Activated CD4-positive, alpha-beta T cell treated with anti-CD3 and anti-CD28 coated beads, Interleukin-2, amount 50 U/mL, for 16 hours (primary cell): Measurements from ENCODE around the gene ARHGAP33.
A peak's percentile ranks its signal among the peaks of the same experiment; 100 is the strongest.
"Not testable (repeated sequence)": the region's sequence is repeated elsewhere in the genome, so short reads cannot be mapped to it uniquely, and the experiment has no call there.

Source experiments
- DNase-seq: peaks from one replicate; pipeline ENCODE4 v3.0.0-alpha.2; 2020

Gene ARHGAP33

DNA sequence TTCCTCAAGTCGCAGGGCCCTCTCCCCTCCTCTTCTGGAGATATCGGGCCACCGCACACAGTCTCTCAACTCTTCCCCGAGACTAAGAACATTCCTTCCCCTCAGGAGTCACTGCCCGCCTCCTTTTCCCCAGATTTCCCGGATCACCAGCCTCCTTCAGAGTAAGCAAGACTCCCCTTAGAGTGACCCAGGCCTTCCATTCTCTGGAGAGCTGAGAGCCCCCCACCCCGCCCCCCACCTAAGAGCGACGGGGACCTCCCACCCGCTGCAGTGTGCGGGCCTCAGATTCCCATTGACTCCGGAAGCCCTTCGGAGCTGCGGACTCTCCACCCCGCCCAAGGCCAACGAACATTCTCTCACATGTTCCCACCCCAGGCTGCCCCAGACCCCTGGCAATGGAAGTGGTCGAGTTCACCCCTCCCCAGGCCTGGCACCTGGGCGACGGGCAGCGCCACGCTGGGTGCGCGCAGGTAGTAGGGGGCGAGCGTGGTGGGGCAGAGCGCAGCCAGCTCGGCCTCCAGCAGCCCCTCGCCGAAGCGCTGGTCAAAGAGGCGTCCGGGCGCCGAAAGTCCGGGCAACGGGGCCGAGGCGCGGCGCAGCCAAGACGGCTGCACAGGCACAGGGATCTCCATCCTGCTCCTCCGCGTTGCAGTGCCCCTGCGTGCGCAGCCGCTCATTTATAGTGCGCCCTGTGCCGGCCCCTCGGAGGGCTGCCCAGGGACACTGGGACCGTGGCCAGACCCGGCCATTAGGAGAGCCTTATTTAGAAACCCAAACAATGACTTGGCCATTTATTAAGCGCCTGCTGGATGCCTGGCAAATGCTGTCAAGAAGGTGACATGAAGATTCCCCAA lies 18.8 kb upstream of the ARHGAP33 start, which contains the start of gene HSPB6:
Gene HSPB6, minus strand, starts transcription at position 653 of the 854 bp plus-strand sequence. Its CDS starts 21 bp downstream, at position 632.
- DNase-seq = no peak

DNA sequence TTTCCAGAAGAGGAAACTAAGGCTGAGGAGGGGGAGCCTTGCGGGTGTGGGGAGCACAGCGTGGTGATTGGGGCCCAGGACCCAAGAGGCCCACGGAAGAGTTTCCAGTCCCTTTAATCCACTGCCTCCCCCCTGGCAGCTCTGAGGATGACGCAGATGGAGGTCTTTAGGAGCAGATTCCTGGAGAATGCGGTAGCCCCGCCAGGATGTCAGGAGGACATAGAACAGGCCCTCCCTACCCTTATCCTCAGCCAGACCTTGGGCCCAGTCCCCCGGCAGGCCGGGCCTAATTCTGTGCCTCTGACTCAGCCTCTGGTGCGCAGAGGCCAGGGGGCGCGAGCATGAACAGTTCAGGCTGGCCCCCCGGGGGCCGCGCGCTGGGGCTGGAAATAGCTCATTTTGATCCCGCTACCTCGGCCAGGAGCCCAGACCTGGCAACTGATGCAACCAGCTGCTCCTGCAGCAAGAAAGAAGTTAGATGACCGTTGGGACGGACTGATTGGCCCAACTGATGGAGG lies 18.1 kb upstream of the ARHGAP33 start:
- peak; percentile 30 for DNase-seq

DNA sequence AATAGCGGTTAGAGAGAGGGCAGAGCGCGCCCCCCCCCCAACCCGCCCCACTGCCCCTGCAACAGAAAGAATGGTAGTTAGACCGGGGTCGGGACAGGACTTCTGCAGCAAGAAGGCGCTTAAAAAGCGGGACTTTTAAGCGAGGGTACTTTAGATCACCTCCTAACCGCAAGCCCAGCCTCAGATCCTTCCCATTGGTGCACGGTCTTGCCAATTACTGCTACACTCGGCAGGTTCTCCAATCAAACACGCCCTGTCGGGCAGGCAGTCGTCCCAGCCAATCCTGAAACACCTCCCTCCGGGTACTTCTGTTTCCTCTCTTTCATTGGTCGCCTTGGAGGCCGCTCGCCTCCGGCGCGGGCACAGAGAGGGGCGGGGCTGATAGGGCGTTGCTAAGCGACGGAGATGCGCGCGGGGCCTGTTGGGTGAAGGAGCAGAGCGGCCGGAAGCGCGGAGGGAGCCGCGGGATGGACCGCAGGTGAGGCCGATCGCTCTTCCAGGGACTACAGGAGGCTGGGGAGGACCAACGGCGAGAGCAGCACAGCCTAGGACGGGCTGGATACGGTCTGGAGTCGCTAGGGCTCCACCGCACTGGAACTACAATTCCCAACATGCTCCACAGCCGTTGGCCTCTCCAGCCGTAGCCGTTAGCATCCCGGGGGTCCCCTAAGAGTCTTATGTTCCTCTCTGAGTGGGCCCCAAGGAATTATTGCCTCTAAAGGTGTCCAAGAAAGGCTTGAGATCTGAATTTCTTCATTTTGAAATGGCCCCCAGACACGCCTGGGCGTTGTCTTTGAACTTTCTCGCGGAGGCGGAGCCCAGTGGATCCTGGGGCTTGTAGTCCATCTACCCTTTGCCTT lies 17.4 kb upstream of the ARHGAP33 start, which contains the start of gene PROSER3:
Gene PROSER3, plus strand, starts transcription at position 428 of the 860 bp plus-strand sequence. Its CDS starts 40 bp downstream, at position 468.
- peak; percentile 100 for DNase-seq

DNA sequence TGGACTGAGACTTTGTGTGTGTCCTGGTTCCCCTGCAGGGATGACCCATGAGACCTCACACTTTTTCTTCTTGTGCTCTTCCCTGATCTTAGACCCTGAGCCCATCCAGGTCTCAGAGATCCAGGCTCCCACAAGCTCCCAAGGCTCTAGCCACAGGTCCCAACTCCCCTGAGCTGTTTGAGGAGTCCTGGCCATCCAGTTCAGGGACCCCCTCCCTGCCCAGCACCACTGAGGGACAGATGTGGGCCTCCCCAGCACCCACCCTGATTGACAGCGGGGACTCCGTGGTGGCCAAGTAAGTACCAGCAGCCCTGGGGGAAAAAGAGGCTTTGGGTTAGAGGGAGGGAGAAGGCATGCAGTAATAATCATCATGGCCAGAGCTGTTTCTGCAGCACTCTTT lies 15.7 kb upstream of the ARHGAP33 start:
- no peak for DNase-seq

DNA sequence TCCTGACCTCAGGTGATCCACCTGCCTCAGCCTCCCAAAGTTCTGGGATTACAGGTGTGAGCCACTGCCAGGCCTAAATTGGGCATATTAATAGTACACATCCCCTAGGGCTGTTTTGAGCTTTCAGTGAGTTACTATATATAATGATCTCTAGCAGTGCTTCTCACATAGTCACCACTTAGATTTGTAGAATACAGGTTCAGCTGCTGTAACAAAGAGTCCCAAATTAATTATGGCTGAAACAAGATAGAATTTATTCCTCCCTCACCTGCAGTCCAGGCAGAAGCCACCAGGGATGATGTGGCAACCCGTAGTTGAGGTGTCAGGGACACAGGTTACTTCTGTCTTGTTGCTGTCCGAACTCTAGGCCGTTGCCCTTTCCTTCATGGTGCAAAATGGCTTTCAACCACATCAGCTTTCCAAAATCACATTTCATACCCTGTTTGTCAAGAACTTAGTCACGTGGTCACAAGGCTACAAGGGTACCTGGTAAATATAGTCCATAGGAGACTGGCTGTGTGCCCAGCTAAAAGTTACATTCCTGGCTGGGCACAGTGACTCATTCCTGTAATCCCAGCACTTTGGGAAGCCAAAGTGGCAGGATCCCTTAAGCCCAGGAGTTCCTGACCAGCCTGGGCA lies 14.5 kb upstream of the ARHGAP33 start:
- DNase-seq = no peak

DNA sequence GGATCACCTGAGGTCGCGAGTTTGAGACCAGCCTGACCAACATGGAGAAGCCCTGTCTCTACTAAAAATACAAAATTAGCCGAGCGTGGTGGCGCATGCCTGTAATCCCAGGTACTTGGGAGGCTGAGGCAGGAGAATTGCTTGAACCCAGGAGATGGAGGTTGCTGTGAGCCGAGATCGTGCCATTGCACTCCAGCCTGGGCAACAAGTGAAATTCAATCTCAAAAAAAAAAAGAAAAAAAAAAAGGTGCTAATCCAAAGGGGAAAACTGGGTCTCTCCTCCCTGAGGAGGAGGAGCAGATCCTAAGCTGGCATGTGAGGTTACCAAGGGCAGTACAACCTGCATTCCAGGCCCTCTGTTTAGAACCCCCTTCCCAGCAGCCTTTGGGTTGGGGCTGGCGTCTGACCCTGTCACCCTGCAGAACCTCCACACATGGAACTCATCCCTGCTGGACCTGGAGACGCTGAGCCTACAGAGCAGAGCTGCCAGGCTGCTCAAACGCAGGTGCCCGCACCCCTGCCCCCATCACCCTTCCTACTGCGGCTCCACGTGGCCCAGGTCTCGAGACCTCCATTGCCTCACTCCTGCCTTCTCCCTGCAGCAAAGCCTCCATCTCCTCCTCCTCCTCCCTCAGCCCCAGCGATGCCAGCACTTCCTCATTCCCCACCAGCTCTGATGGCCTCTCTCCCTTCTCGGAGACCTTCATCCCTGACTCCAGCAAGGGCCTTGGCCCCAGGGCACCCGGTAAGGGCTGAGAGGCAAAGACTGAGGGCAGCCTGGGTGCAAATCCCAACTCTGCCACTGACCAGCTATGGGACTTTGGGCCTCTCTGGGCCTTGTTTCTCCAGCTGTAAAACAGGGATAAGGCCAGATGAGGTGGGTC lies 10.7 kb upstream of the ARHGAP33 start:
- no peak for DNase-seq

DNA sequence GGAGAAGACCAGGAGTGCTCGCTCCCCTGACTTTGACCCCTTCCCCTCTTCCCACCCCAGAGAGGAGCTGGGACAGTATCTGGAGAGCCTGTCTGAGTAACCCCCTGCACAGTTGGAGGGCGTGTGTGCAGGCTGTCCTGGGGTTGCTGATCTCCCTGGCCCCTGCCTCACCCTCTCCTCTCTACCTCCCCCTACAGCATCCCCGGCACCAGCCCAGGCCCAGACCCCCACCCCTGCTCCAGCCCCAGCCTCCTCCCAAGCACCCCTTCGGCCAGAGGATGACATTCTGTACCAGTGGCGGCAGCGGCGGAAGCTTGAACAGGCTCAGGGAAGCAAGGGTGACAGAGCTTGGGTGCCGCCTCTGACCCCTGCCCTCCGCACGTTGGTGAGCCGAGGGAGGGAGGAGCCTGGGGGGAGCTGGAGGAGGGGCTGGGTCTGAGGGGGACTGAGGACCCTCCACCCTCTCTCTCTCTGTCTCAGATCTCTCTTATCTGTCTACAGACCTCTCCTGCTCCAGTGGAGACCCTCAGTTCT lies 8.7 kb upstream of the ARHGAP33 start:
- DNase-seq = no peak

DNA sequence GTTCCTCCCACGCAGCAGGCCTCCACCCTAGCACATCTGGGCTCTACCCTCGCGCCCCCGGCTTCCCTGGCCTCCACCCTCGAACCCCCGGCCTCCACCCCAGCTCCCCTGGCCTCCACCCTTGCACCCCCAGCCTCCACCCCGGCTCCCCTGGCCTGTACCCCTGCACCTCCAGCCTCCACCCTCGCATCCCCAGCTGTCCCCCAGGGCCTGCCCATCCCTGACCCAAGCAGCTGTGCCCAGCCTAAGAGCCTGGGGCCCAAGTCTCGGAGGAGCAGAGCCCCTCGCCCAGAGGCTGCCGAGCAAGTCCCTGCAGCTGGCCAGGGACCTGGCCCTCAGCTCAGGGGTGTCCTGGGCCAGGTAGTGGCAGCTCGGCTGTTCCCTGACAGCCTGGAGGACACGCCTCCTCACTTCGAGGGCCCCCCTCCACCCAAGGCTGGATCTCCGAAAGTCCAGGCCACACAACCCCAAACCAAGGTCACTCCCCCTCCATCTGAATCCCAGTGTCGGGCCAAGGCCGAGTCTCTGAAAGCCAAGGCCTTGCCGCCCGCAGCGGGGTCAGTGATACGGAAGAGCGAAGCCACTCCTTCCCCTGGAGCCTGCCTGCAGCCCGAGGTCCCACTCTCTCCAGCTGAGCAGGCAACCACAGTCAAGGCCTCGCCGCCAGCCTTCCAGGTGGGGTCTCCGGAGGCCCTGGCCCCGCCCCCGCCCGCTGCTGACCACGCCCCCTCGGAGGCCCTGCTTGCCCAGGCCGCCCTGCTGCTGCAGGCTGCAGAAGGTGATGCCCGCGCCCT lies 7.9 kb upstream of the ARHGAP33 start:
- no peak for DNase-seq

DNA sequence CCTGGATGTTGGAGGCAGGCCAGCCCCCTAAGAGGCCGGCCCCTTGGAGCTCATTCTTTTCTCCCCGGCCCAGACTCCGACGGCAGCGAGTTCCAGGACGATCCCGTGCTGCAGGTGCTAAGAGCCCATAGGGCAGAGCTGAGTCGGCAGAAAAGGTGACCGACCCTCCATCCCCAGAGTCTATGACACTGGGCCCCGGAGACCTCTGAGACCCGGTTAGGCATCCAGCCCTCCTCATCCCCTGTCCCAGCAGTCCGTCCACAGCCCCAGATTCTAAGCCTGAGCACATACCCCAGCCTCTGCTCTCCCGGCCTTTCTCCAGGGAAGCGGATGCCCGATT lies 7.3 kb upstream of the ARHGAP33 start:
- DNase-seq = no peak

DNA sequence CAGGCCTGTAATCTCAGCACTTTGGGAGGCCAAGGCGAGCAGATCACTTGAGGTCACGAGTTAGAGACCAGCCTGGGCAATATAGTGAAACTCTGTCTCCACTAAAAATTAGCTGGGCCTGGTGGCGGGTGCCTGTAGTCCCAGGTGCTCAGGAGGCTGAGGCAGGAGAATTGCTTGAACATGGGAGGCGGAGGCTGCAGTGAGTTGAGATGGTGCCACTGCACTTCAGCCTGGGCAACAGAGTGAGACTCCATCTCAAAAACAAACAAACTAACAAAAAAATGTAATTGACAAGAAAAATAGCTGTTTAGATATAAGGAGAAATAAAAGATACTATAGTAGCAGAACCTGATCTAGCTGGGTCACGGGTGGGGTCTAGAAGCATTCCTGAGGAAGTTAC lies 3.0 kb upstream of the ARHGAP33 start:
- DNase-seq = not testable (repeated sequence)

DNA sequence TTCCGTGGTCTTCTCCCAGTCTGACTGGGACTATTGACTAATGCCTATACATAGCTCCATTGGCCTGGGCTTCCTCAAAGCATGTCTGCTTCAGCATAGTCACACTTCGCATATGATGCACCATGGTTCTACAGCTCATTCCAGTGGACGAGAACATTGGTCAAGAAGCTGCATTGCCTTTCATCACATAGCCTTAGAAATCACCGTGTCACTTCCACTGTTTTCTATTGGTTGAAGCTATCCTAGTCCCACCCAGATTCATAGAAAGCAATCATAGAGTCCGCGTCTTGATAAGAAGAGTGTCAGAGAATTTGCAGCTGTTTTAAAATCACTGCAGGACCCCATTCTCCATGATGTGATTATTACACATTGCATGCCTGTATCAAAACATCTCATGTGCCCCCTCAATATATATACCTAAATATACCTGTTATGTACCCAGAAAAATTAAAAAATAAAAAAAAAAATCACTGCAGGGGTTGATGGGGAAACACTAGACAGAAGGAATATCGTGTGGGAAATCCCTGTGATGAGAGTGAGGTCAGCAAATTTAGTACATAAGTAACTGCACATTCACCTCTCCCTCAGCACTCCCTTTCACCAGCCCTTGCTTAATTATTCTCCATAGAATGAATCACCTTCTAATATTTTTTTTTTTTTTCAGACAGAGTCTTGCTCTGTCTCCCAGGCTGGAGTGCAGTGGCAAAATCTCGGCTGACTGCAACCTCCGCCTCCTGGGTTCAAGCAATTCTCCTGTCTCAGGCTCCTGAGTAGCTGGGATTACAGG lies 2.2 kb upstream of the ARHGAP33 start:
- DNase-seq = no peak

DNA sequence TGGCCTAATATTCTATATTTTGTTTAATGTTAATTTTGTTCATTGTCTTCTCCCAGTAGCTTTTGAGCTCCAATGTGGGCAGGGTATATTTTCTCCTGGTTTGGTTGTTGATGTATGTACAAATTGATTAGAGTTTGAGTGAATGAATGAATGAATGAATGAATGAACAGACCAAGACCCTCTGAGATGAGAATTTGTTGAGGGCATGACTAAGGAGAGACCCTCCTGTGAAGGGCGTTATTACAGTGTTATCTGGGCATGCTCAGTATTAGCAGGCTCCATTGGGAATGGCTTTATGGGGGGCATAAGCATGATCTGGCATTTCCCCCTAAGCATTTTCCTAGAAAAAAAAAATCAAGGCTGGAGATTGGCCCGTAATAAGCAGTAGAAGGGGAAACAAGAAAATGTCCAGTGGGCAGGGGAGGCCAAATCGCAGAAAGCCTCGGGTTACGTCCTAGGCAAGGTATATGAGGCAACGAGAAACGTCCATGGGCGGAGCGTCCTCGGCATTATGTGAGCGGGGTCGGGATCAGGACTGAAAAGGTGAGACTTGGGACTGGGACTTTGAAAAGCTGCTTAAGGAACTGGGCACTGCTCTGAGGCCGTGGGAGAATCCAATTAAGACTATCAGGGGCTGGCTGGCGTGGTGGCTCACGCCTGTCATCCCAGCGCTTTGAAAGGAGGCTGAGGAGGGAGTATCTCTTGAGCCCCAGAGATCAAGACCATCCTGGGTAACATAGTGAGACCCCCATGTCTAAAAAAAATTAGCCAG lies 904 bp upstream of the ARHGAP33 start:
- DNase-seq = no peak

DNA sequence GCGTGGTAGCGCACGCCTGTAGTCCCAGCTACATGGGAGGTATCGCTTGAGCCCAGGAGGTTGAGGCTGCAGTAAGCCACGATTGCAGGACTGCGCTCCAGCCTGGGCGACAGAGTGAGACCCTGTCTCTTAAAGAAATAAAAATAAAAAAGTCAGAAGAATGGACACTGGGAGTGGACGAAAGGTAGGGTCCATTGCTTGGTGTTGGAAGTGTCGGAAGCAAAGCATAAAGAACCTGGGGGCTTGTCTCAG lies 392 bp upstream of the ARHGAP33 start:
- DNase-seq = no peak

DNA sequence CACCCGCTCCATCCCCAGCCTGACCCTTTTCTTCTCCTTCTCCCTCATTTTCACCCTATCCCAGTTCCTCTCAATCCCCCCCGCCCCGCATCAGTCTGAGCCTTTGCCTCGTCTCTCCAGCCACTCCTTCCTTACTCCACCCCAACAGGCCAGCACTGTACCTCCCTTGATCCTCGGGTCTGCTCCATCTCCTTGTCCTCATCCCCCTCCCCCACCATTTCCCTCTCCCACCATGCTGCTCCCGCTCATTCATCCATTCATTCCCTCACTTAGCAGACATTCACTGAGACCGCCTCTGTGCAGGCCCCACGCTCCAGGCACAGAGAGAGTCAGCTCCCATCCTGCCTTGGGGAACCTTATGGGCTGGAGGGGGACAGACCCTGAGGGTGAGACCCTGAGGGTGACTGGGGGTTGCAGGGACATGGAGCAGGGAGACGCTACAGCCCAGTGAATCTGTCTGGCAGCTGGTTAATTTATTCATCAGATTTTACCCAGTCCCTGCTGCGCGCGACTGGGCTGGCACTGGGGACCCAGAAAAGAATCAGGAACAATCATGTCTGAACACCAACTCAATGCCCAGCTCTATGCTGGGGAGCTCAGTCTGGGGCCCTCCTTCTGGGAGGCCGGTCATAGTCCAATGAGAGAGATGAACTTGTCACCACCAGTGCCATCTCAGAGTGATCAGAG lies 881 bp downstream of the ARHGAP33 start:
- no peak for DNase-seq

DNA sequence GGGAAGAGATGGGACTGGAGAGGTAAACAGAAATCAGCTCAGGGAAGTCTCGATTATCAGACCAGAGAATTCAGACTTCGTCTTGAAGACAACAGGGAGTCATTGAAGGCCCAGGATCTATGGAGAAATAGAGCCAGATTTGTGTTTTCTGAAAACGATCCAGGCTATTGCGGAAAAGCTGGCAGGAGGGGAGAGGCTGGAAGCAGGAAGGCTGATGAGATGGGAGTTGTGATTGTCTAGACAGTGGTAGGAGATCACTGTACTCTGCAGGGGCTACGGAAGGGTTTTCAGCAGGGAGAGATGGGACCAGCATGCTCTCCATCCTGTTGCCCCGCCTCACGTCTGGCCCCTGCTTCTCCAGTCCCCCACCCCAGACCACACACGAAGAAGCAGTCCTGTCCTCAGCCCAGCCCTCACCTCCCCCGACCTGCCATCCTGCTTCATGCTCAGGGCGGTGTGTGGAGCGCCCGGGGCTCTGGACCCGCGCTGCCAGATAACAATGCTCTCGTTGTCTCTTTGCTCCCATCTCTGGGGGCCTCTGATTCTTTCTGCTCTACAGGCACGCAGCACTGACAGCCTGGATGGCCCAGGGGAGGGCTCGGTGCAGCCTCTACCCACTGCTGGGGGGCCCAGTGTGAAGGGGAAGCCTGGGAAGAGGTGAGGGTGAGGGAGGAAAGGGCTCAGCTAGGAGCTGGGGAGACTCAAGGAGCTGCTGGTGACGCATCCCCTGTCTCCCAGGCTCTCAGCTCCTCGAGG lies 1.9 kb downstream of the ARHGAP33 start:
- no peak for DNase-seq

DNA sequence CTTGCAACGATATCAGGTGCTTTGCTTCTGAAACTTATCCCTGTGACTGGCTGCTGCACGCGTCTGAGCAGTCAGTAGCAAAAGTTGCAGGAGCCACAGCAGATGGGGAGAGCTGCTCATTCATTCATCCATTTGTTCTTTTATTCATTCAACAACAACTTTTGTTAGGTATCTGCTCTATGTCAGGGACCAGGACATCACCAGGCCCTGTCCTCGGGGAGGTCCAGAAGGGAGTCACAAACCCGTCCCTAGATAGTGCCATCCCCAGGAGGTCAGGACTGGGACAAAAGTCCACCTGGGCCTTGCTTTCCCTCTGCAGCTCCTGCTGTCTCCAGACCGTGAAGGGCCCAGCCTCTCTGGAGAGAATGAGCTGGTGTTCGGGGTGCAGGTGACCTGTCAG lies 2.6 kb downstream of the ARHGAP33 start:
- DNase-seq = no peak

DNA sequence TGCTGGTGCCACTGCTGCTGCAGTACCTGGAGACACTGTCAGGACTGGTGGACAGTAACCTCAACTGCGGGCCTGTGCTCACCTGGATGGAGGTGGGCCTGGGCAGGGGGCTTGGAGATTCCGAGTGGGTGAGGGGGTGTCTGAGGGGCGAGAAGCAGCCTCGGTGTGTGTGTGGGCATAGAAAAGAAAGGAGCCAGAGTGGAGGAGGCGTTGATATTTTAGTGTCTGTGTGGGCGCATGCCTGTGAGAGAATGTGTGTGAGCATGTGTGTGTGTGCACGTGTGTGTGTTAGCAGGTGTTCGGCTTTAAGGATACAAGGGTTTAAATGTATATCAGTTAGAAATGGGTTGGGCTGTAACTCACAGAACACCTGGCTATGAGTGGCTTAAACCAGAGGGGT lies 3.7 kb downstream of the ARHGAP33 start:
- no peak for DNase-seq

DNA sequence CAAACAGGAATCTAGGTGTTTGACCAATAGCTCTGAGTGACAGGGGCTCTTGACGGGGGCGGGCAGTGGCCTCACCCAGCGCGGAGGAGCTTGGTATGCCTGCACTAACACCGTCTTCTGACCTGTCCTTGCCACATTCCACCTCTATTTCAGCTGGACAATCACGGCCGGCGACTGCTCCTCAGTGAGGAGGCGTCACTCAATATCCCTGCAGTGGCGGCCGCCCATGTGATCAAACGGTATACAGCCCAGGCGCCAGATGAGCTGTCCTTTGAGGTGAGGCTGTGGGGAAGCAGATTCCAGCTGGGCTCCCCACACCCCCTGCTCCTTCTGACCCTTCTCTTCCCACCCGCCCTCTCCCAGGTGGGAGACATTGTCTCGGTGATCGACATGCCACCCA lies 4.7 kb downstream of the ARHGAP33 start:
- no peak for DNase-seq
